Amygdala (tissue), 56 donors: ENCODE measurements around the gene LCLAT1.

Experiments
- DNase-seq, 56 donors: peaks; one replicate each; lab custom pipeline; 2025; lab: John Stamatoyannopoulos, UW

Gene LCLAT1

DNA sequence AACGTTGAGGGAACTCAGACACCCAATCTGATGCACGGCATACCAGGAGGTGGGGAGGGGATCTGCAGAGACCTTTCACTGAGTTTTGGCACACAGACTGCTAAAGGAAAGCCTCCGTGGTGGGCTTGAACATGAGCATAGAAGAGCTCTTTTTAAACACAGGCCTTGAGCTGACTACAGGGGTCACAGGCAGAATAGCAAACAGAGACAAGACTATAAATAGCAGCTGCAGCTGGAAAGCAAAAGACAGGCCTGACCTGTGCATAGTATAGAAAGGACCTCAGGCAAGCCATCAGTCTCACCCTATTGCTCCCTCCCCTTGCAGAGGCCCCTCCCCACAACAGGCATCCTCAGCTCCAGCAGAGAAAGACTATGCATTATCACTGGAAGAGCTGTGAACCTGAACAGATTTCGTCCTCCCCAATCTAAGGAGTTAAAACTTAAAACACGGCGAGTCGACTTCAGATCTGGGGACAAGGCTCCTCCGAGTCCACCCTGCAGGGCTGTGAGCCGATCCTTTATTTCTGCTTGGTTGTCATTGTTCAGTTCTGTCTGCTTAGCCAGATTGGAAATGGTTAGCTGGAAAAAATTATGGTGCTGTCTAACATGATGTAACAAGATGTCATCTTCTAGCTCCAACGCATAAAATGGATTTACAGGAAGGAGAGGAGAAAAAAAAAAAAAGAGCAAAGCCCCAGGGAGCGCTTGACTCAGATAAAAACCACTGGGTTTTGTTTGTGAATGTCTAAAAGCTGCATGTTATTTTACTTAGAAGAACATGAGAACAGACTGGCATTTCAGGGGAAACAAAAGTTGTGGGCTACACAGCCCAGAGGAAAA is 25.2 kb upstream of the LCLAT1 start:
- DNase-seq: peak in 2 of 56 donors; percentile 9 to 18

DNA sequence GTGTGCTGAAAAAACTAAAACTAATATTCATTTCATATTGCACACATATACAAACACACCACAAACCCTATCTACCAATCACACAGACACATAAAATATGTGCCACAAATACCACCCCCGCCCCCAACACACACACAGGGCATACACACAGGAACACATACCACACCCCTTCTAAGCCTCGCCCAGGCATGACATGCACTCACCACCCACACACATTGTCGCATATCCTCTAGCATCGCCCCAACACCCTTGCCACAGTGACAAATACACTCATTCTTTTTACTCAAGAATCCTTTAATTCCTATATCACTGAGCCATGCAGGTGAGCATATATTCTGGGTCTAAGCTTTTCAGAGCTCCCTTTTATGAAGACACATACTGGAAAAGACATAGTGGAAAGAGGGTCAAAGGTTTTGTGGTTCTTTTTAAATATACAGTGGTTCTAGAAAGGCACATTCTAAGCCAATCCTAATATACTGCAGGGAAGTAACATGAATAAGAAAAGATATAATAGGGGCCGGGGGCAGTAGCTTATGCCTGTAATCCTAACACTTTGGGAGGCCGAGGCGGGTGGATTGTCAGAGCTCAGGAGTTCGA is 24.5 kb upstream of the LCLAT1 start:
- DNase-seq: no peak

GRCh38 chr2:30424231-30424630 is 22.8 kb upstream of the LCLAT1 start:
- DNase-seq: no peak

DNA sequence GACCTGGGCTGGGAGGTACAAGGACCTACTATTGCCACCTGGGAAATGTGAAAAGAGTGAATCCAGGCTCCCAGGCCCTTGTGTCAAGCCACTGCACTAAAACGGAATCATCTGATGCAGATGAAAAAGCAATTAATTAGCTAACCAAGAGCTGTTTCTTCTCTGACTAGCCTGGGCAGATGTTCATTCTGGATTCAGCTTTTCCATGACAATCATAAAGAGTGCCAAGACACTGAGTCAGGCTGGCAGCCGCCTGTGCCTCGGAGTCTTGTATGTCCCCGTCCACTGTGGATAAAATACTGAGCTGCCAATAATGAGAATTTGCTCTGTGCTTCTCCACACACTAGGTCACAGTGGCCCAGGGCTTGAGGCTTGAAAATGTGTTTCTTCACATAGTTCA is 21.7 kb upstream of the LCLAT1 start:
- peak in 4 of 56 donors; percentile 6 to 18 (median 14) for DNase-seq

DNA sequence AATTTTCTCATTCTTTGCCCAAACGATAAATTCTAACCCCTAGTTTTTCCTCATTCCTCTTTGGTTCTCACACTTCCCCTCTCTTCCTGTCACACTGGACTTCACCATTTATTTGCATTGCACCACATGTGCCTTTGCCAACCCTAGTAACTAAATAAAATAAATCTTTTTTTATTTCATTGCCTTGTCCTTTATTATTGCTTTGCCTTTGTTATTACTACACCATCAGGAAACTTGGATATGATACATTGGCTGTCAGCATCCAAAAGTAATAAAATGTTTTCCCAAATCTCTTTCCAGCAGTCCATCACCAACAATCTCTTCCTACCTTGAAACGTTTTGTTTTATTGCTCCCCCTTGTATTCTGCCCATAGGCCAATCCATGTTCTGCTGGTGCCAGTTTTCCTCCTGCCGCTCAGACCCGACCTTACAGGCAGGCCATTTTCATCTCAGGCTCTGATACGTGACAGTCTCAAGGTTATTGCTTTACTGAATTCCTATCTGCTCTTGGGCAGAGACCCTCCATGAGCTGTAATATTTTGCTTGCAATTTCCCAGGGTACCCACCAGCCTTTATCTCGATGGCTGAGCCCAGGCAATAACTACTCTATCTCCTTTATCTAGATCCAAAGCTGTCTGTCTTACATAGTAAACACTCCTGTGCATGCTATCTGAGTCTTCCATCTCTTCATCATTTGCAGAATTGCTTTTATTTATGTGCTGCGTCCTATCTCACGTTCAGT is 19.3 kb upstream of the LCLAT1 start:
- DNase-seq: no peak

DNA sequence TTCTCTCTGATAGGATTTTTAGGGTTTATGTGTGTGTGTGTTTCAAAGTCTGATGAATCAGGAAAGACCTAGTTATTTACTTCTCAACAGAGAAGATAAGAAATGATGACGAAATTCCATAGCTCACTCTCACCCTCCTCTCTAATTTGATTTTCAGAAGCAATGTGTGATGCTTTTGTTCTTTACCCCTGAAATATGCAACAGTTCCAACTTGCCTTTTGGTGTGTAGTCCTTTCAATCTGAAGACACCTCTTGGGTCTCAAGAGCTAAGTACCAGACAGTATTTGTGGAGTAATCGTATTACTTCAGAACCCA is 18.7 kb upstream of the LCLAT1 start:
- no peak for DNase-seq

DNA sequence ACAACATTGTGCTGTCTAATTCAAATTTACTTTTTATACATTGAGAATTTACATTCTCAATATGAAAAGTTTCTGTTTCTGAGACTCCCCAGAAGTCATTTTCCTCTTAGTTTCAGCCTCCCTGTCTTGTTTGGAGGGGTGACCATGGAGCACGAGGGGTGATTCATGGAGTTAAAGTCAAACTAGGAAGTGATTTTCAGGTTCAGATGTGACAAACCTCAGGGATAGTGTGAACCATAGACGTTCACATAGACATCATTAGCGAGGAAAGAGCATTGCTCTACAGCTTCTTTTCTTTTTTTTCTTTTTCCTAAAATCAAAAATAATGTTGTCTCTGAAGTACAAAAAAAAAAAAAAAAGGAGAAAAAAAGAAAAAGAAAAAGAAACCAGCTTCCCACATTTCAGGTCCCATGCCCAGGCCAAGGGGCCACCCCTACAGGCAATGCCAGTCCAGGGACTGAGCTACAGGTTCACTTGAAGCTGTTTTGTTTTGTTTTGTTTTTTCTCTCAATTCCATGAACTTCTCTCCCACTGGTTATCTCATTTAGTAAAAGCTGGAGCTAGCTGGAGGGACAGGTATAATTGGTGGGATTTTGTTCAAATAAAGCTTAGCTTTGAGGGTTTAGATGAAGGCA is 18.1 kb upstream of the LCLAT1 start:
- no peak for DNase-seq

- DNase-seq: no peak
Observed at GRCh38 chr2:30433541-30434299, 13.3 kb upstream of the LCLAT1 start.

DNA sequence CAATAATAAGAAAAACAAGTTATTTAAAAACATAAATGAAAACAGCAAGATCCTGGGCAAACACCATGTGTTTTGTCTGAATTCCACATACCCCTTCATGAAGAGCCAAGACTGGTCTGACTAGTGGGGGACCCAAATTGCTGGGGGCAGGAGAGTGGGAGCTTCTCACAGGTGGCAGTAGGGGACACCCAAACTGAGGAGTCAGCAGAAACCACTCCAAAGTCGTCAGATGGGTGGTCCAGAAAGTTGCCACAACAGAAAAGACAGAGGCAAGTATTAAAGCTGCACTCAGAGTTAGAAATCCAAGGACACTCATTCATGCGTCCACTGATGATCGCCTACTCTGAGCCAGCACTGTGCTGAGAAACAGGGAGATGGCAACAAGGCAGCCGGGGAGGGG is 12.3 kb upstream of the LCLAT1 start:
- DNase-seq: no peak

DNA sequence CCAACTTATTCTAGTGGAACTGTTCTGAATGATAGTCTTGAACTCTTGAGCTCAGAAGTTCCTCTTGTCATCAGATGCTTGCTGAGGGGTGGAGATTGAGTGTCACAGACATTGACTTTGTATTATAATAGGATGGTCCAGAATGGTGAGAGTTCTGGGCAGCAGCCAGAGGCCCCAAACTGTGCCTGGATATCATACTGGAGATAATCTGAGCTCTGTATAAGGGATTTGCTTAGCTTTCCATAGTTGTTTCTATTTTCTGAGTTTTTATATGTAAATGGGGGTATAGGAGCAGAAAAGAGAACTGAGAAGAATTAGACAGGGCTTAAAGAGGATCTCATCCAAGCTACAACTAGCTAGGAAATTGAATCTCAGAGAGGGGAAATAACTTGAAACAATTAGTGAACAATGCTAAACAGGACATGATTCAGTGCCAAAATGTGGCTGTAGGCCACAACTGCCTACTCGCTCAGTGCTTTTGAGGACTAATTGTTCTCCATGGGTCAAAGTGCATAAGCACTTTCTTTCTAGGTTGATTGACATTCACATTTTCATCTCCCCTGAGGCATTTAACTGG is 10.1 kb upstream of the LCLAT1 start:
- no peak for DNase-seq

GRCh38 chr2:30437809-30438548 is 9.1 kb upstream of the LCLAT1 start:
- no peak for DNase-seq

DNA sequence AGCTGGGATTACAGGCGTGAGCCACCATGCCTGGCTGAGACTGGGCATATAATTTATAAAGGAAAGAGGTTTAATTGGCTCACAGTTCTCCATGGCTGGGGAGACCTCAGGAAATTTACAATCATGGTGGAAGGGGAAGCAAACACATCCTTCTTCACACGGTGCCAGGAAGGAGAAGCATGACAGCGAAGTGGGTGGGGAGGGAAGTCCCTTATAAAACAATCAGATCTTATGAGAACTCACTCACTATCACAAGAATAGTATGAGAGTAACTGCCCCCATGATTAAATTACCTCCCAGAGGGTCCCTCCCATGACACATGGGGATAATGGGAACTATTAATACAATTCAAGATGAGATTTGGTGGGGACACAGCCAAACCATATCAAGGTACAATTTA is 7.8 kb upstream of the LCLAT1 start:
- no peak for DNase-seq

DNA sequence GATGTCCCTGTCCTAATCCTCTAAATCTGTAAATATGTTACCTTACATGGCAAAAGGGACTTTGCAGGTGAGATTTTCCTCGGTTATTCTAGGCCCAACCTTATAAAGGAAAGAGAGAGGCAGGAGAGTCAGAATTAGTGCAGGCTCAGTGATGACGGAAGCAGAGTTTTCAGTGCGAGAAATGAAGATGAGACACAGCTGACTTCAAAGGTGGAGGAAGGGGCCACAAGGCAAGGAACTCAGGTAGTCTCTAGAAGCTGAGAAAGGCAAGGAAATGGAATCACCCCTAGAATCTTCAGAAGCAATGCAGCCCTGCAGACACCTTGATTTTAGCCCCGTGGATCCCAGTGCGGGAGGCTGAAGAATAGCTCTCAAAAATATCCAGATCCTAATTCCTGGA is 7.2 kb upstream of the LCLAT1 start:
- DNase-seq: no peak

DNA sequence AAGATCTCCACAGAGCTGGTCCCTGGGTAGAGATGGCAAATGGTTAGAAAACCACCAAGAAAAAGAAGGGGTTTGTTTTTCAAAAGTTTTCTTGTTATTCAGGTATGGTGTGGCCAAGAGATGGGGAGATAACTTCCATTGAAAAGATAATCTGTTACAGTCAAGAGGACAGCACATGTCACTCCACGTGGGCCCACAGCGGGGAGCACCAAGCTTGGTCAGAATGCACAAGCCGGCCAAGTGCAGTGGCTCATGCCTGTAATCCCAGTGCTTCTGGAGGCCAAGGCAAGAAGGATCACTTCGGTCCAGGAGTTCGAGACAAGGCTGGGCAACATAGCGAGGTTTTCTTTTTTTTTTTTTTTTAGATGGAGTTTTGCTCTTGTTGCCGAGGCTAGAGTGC is 6.0 kb upstream of the LCLAT1 start:
- no peak for DNase-seq

- no peak for DNase-seq
Observed at GRCh38 chr2:30443081-30443480, 4.0 kb upstream of the LCLAT1 start.

DNA sequence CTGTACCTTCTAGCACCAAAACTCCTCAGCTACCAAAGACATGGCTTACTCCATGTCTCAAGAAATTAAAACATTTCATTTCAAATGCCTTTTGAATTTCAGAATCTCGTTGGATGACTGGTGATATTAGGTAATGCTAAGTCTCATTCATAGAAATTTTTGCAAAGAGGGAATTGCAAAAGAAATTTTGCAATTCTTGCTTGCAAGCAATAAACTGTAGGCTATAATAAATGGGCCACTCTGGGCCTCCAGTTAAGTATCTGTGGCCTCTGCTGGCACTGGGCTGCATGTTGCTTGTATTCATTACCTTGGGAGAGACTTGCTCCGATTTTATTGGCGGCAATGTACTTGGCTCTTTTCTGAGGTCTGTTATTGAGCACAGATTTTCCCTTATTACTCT is 2.8 kb upstream of the LCLAT1 start:
- DNase-seq: no peak

DNA sequence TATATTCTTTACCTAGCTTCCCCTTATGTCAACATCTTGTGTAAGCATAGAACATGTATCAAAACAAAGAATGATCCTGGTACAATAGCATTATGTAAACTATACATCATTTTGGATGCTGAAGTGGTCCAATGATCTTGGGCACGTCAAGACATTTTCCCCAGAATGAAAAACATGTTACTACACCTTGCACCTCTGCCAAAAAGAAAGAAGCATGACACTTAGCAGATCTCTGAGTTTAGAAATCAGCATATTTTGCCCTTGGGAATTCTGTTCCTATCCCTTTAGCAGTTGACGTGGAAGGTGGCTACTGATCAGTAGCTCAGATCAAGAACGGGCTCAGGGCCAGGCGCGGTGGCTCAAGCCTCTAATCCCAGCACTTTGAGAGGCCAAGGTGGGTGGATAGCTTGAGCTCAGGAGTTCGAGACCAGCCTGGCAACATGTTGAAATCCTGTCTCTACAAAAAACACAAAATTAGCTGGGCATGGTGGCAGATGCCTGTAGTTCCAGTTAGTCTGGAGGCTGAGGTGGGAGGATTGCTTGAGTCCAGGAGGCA is 1.7 kb upstream of the LCLAT1 start:
- DNase-seq: no peak

DNA sequence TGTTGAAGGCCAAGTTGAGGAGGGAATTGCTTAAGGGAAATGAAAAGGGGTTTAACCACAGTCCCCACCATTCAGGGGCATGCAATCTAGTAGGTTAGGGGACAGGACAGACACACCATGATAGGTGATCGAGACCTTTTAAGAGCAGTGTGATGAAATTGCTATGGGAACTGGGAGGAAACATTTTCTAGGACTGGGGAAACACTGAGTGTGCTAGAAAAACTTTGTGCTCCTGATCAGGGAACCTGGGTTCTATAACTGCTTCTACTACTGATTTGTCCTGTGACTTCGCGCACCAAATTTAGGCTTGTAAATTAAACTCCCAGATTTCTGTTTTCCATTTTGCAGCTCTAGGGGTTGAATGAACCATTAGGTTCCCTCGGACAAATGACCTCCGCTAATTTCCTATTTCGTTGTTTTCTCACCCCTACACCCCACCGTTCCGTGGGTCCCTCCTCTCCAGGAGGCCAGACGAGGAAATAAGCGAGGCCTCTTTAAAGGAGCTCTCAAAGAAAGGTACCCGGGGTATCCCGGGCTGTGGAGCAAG is 371 bp upstream of the LCLAT1 start:
- DNase-seq: no peak

- no peak for DNase-seq
Observed at GRCh38 chr2:30448308-30448707, 1.3 kb downstream of the LCLAT1 start.
